ENCODE results near the gene ZFP90.
"Not testable (repeated sequence)": the region's sequence is repeated elsewhere in the genome, so short reads cannot be mapped to it uniquely, and the experiment has no call there.

The ZFP90 gene

GRCh38 chr16:68493412-68494070, 45.5 kb upstream of the ZFP90 start:
- no peak for DNase-seq (ENCODE audit: low read depth)
- no peak for TF ChIP-seq CTCF (conservative IDR thresholded peaks at IDR 0.05; ENCODE audit: low read depth, low read length)
- no peak overlapping the region for H3K4me3 ChIP-seq (ENCODE audit: low read depth, low read length)

- DNase-seq (ENCODE audit: low read depth); H3K4me3 ChIP-seq (ENCODE audit: low read depth, low read length): not testable (repeated sequence)
Measured at GRCh38 chr16:68494261-68494660, 44.8 kb upstream of the ZFP90 start.

GRCh38 chr16:68496689-68497088, 42.4 kb upstream of the ZFP90 start:
- no peak overlapping the region for H3K4me3 ChIP-seq (ENCODE audit: low read depth, low read length)
- no peak for DNase-seq (ENCODE audit: low read depth)
- TF ChIP-seq CTCF (conservative IDR thresholded peaks at IDR 0.05; ENCODE audit: low read depth, low read length) = no peak

GRCh38 chr16:68499006-68499405, 40.1 kb upstream of the ZFP90 start:
- no peak for DNase-seq (ENCODE audit: low read depth)
- TF ChIP-seq CTCF (conservative IDR thresholded peaks at IDR 0.05; ENCODE audit: low read depth, low read length) = no peak
- no peak overlapping the region for H3K4me3 ChIP-seq (ENCODE audit: low read depth, low read length)

GRCh38 chr16:68503334-68503733, 35.8 kb upstream of the ZFP90 start:
- no peak for TF ChIP-seq CTCF (conservative IDR thresholded peaks at IDR 0.05; ENCODE audit: low read depth, low read length)
- no peak overlapping the region for H3K4me3 ChIP-seq (ENCODE audit: low read depth, low read length)
- no peak for DNase-seq (ENCODE audit: low read depth)

GRCh38 chr16:68504066-68504465, 35.0 kb upstream of the ZFP90 start:
- DNase-seq (ENCODE audit: low read depth) = no peak
- no peak for TF ChIP-seq CTCF (conservative IDR thresholded peaks at IDR 0.05; ENCODE audit: low read depth, low read length)
- H3K4me3 ChIP-seq (ENCODE audit: low read depth, low read length) = no peak overlapping the region

GRCh38 chr16:68506331-68507053, 32.6 kb upstream of the ZFP90 start:
- TF ChIP-seq CTCF (conservative IDR thresholded peaks at IDR 0.05; ENCODE audit: low read depth, low read length) = no peak
- no peak overlapping the region for H3K4me3 ChIP-seq (ENCODE audit: low read depth, low read length)
- DNase-seq (ENCODE audit: low read depth) = peak; percentile 35
